GM21360 (cell line): ENCODE results near the gene KLHL22.
"Not testable (repeated sequence)": the region's sequence is repeated elsewhere in the genome, so short reads cannot be mapped to it uniquely, and the experiment has no call there.

Experiments used
- ATAC-seq: cut with Tn5 transposase; IDR thresholded peaks from one replicate; pipeline ENCODE4 v1.9.1; 2021; ENCODE audit warnings: mild to moderate bottlenecking, moderate library complexity; ENCODE audit not compliant: unreplicated experiment

Gene KLHL22

DNA sequence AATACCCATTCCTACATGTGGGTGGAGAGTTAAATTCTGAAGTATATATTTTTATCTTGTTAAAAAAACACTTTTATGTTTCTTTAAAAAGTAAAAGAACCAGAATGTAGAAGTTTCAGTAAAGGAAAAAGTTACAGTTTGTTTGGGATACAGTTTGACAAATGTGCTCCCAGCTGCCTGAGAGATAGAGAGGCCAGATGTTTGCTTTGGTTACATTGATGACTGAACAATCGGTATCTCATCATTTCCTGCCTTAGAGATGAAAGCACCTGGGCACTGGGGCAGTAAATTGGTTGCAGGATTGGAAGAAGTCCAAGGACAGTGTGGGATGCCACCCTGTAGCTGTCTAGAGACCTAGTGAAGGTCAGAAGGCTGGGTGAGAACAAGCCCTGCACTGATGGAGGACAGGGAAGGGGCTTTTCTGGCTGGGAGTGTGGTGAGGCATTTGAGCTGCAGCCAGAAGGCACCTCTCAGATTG, 28.4 kb upstream of the KLHL22 start:
- no peak for ATAC-seq

DNA sequence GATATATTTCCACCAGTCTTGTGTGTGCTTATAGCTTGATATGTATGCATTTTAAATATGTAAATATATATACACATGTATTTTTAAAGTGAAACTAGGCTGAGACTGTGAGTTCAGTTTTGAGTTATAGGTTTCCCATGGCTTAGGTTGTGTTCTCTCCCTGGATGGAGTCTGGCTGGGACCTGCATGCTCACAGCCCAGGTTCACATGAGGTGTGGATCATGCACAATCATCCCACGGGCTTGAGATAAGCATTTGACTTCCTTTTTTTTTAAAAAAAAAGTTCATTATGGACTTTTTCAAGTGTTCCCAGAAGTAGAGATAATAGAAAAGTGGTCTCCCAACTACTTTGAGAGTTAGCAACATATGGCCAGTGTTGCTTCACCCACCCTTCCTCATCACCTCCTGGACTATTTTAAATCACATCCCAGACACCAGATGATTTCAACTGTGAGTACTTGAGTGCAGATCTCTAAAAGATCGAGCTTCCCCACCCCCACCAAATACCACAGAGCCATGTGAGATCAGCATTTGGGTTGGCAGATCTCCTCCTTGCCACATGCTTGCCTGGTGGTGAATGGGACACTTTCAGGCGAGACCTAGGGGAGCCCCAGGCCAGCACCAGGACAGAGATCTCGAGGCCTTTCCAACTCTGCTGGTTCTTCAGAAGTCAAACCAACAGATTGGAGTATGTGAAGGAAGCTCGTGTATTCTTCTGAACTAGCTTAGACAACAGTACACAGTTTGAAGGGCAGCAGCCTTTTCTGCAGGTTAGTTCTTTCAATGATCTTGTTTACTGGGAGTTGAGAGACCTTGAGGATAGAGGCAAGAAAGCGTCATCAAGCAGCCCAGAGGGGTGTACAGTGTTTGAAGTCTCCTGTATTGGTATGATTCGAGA, 27.7 kb upstream of the KLHL22 start:
- ATAC-seq = no peak

DNA sequence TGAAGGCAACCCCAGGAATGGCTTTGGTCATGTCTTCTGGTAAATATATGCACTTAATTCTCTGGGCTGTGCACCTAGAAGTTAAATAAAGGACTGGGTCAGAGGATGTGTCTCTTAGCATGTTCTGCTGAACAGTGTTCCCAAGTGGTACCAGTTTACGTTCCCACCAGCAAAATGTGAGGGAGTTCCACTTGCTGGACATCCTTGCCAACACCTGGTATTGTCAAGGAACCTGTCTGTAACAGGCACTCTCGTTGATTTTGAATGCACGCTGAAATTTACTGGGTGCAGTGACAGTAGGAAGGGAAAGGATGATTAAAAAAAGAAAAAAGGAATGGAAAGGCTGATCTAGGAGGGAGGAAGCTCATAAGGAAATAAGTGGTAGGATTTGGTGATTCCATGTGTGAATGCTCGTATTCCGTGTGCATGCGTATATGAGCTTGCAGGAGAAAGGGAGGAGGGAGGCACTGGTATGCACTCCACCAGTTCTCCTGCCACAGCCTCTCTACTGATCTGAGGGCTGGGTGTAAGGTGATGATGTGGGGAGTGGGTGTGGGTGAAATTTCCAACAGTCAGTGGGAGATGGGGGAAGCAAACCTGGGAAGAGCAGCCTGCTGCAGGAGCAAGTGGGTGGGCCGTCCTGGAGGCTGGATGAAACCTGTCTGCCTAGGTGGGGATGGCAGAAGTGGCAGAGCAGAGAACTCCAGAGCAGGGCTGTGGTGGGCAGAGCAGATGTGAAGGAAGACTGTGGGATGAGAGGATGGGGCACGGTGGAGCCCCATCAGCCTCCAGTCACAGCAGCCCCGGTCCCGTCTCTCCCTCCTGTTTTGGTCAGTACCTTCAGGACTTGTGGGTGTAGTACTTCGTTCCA, 26.8 kb upstream of the KLHL22 start:
- ATAC-seq = no peak

DNA sequence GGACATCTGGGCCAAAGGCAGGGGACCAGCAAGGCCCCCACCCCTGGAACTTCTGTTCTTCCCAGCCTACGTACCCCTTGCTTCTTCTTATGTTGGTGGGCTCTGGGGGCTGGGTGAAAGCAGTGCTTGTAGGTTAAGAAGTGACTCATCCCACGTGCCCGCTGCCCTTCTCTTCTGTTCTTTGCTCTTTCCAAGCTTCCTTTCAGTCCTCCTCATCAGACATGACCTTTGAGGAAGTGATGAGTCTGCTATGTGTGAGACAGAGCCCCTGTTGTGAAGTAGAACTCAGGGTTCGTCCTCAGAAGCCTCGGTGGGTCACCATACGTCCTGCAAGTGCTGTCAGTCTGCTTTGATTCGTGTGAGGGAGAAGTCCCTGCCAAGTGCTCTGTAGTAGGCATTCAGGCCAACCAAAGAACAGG, 24.5 kb upstream of the KLHL22 start:
- no peak for ATAC-seq

DNA sequence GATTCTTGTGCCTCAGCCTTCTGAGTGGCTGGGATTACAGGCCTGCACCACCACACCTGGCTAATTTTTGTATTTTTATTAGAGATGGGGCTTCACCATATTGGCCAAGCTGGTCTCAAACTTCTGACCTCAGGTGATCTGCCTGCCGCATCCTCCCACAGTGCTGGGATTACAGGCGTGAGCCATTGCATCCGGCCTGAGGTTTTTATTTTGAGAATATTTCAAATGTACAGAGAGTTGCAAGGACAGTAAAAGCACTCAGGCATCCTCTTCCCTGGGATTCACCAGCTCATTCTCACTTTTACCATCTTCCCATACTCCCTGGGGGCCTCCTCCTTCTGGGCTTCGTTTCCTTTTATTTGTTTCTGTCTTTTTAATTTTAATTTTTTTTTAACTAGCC, 24.0 kb upstream of the KLHL22 start:
- ATAC-seq = no peak

DNA sequence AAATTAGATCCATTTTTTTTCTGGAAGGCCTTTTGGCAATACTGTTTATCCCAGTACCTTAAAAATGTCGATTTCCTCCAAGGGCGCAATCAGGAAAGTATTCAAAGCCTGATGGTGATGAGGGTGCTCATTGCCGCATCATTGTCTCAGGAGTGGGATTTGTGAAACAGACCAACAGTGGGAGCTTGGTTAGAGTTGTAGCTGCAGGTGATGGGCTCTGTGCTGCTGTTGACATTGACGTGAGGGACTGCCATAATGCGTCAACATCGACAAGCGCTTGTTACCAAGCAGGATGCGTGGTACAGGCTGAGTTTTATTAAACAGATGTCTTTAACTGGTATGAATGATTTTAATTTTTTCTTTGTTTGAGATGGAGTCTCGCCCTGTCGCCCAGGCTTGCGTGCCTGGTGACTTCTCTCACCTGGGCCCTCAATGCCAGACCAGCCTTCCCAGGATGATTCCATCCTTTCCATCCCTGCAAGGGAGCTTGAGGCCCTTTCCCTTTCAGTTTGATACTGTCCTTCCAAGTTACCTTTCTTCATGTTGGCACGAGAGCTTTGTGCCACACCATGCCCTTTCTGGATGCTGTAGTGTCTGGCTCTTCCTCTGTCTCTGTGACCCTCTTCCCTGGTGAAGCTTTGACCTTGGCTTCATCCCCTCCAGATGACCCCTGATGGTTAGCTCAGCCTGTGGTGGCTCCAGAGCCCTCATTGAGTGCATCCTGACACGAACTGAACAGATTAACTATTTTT, 22.4 kb upstream of the KLHL22 start:
- no peak for ATAC-seq

DNA sequence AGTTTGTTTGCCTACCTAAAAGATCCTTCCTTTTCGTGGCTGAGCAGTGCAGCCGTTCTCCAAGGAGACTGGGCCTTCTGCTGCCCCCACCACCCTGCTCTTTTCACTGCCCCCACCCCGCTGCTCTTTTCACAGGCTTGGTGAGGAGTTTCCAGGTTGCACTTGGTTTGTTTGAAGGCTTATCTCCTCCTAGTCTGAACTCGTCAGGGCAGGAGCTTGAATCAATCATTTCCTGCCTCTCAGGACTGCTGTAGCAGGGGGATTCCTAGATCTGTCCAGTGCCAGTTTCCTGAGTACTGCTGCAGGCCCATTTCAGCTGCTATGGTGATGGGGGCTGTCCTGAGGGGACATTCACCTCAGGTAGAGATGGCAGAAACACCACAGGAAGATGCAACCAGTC, 21.8 kb upstream of the KLHL22 start:
- ATAC-seq = no peak

DNA sequence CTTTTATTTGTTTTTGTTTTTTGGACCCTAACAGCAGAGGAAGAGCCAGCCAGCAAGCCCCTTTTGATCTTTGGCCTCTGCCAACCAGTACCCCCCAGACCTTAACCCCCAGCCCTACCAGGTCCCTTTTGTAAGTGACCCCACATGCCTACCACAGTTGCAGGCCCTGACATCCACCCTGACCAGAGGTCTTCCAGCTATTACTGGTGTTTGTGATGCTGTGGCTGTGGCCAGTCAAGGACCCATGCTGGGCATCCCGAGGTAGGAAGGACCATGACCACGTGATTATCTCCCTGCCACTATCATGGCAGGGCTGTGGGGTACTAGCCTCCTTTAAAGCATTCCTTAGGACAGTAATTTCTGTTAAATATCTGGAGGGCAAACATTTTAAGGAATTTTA, 20.8 kb upstream of the KLHL22 start:
- no peak for ATAC-seq

DNA sequence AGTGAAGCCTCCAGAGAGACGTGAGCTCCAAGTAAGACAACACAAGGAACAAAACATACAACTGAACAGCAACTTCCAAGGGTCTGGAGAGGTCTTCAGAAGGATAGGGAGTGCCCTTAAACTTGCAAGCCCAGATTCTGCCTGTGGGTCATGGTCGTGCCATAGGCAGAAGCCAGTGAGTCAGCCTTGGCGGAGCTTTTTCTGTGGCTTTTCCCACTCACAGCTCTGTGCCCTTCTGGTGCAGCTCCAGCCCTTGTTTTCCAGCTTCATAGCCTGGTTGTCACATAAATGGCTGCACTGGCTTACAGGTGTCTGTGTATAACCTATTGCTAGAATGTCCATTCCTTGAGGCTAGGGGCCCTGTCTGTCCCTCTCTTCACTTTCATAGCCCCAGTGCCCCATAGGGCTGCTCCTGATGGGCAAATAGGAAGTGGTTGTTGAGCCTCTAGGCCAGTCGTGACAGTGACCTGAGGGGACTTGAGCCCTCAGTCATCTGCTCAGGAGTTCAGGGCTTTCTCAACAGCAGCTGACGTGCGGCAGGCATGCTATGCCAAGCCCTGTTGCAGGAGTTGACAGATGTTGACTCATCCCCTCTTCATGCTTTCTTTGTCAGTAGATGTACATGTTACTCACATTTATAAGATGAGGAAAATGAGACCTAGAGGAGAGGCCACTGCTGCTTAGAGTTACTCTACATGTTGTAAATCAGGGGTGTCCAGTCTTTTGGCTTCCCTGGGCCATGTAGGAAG, 19.2 kb upstream of the KLHL22 start:
- no peak for ATAC-seq

DNA sequence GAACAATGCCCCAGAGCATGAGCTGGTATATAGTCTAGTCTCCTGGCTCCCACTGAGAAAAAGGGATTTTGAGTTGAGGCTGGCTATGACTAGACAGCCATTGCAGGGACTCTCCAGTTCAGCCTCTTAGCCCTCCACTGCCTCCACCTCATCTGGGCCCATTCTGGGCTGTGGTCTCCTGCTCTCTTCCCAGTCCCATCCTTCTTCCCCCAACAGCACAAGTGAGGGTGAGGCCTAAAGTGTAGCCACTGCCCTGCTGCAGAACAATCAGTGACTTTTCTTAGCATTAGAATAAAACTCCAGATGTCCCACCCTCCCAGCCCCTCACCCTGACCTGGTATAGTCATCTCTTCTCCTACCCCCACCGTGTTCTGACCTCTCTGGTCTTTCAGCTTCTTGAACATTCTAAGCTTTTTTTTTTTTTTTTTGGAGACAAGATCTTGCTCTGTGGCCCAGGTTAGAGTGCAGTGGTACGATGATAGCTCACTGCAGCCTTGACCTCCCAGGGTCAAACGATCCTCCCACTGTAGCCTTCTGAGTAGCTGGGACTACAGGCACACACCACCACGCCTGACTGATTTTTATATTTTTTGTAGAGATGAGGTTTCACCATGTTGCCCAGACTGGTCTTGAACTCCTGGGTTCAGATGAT, 16.1 kb upstream of the KLHL22 start:
- no peak for ATAC-seq

DNA sequence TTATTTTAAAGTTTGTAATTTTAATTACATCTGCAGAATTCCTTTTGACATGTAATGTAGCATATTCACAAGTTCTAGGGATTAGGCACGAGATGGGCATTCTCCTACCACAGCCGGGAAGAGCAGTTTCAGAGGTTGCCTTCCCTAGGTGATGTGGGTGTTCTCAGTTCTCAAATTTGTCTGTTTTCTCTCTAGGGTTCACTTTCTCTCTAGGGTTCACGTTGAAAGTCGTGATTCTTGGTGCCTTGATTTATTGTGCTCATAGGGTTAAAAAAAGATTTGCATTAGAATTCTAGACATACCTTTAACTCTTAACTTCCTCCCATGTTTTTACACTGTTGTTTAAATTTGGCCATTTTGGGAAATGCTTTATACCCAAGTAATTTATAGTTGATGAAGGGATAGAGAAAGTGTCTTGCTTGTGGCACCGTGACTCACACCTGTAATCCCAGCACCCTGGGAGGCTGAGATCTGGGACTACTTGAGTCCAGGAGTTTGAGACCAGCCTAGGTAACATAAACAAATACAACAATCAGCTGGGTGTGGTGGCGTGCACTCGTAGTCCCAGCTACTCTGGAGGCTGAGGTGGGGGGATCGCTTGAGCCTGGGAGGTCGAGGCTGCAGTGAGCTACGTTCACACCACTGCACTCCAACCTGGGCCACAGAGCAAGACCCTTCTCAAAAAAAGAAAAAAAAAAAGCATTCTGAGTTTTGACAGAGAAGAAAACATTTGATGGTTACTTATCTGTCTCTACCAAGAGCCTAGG, 15.4 kb upstream of the KLHL22 start:
- ATAC-seq = no peak

DNA sequence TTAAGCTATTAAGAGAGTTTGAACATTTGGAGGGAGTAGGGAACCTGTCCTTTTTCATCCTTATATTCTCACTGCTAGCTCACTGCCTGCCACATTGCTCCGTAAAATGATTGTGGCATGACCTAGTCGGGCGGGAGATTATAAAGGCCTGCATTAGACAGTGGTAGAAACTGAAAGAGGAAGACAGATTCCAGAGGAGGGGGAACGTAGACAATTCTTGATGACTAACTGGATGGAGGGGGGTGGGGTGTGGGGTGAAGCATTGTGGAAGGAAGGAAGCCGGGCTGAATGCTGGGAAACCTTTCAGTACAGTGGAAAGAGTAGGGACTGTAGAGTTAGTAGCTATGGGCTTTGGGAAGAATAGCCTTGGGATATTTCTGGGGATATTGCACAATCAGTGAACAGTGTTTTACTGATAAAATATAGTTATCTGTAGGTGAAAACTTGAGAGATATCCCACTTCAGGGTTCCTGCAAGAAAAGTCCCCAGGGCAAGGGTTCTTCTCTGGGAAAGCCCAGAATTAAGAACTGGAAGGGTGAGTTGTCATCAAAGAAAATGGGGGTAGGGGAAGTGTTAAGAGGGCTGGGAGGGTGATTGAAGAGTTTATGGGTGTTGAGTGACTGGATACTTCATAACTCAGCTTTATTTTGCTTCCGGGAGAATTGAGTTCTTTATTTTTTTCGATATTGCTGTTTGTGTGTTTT, 13.9 kb upstream of the KLHL22 start:
- peak; percentile 42 for ATAC-seq

DNA sequence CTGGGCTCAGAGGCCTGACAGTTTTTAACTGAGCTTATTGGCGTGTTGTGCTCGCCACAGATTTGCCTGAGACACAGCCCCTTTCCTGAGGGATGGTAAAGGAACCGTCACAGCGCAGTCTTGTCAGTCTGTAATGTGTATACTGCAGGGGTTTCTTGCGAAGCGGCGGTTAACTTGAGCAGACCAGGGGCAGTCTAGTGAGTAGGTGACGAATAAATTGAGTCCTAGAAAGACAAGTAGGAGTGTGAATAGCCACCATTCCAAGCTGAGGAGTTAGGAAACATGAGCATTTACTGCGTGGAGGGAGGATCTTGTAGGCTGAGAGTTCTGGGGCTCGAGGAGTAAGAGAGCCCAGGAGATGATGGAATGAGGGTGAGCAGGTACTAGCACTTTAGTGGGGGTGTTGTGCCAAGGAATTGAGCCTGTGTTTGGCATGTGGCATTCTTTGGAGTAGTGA, 13.2 kb upstream of the KLHL22 start:
- no peak for ATAC-seq

DNA sequence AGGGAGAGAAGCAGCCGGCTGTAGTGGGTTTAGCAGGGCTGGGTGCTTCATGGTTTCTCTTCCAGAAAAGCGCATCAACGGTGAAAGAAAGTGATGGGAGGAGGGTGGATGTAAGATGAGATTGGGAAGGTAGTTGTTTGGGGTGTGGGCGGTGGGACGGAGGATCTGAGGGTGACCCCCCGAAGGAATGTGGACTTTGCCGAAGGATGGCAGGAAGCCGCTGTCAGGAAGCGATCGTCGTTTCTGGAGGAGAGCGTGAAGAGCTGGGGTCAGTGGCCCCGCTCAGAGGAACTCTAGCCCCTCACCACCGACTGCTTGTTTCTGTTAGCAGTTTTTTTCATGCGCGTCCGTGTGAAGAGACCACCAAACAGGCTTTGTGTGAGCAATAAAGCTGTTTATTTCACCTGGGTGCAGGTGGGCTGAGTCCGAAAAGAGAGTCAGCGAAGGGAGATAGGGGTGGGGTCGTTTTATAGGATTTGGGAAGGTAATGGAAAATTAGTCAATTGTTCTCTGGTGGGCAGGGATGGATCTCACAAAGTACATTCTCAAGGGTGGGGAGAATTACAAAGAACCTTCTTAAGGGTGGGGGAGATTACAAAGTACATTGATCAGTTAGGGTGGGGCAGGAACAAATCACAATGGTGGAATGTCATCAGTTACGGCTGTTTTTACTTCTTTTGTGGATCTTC, 12.6 kb upstream of the KLHL22 start:
- ATAC-seq = not testable (repeated sequence)

DNA sequence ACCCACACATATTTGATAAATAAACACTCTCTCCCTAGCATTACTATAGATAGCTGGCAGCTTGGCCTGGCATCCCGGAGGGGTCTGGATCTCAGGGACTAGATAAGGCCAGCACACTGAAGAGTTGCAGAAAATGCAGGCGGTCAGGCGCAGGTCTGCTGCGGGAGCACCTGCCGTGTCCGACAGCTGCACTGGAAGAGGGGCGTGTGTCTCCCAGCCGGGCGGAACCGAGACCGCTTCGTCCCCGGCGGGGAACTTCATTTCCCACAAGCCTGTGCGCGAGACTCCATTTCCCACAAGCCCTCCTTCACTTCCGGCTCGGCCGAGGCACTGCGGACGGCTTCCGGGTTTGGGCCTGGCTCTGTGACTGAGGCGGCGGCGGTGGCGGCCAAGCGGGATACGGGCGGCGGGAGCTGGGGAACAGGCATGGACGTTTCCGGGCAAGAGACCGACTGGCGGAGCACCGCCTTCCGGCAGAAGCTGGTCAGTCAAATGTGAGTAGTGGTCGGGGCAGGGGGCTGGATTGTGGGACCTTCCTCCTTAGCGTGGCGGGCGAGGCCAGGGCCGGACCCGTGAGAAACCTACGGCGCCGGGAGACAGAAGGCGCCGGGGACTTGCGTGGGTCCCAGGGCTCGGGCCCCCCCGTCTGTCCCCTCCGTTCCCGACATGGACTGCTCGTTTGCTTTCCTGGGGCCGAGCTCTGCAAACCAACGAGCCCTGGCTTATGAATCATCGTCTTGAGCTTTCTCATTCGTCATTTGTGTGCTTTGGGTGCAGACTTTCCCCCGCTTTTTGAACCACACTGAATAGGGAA, 11.9 kb upstream of the KLHL22 start, which contains the start of gene MED15:
TSS of gene MED15 (plus strand) at position 358 of the 814 bp plus-strand sequence. CDS start at position 427, 69 bp downstream.
- peak; percentile 74 for ATAC-seq

DNA sequence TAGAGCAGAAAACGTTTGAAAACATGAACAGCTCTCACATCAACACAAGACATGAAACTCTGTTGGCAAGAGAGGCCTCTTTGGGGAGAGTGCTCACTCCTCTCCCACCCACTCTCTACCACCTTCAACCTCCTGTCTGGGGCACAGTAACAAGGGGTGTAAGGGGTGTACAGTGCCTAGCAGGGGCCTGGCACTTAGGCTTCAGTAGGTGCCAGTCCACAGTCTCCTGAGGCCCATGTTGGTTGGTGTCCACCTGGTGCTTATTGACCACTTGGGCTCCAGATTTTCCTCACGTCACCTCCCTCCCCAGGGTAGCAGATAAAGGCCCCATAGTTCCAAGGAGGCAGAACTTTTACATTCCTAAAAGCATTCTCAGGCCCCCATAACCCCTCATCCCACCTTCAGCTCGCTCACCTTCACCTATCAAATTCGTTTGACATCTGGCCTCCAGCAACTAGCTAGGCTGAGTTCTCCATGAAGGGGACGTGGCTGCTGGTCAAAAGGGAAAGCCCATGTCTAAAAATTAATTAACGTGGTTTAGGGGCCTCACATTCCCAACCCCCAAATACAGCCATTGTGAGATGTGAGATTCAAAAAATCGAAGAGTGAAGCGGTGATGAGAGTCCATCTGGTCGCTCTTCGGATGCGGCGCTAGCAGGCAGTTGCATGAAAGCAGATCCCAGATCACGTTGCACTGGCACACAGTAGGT, 11.1 kb upstream of the KLHL22 start:
- no peak for ATAC-seq
